Prostate gland (tissue), 2 donors: ENCODE results near the gene ASIC2. TPM values are rescaled to one million over a fixed set of nuclear protein-coding genes. Genes with fewer than 3 reads are reported as not detected.

Experiments
- DNase-seq: peaks from one replicate; pipeline ENCODE4 v3.0.0-alpha.2; 2019; ENCODE audit warnings: low spot score
- H3K27ac ChIP-seq, 2 donors: fragments of 200-600 bp; sonication (generic); 2 replicates each; pipeline ENCODE4 v1.5.1; 2017 to 2019
- H3K27me3 ChIP-seq: fragments of 200-600 bp; sonication (generic); replicated peaks from 2 replicates; pipeline ENCODE4 v1.5.1; 2019; ENCODE audit not compliant: insufficient read depth
- H3K36me3 ChIP-seq, 2 donors: fragments of 200-600 bp; sonication (generic); 1 replicate in 1 of 2; 2 replicates in 1 of 2; pipeline versions ENCODE4 v1.5.1 to v1.8.1; 2017 to 2019
- H3K4me1 ChIP-seq: fragments of 200-600 bp; sonication (generic); replicated peaks from 2 replicates; pipeline ENCODE4 v1.5.1; 2019
- H3K4me3 ChIP-seq, 2 donors: fragments of 200-600 bp; sonication (generic); 2 replicates each; pipeline ENCODE4 v1.5.1; 2017 to 2019
- H3K9me3 ChIP-seq: fragments of 200-600 bp; sonication (generic); 2 replicates; pipeline ENCODE4 v1.5.1; 2017
- POLR2A ChIP-seq: fragments of 450-650 bp; IDR thresholded peaks from one replicate; pipeline ENCODE4 v1.6.1; 2016; ENCODE audit warnings: antibody characterized with exemption, mild to moderate bottlenecking
- POLR2AphosphoS5 ChIP-seq: sonication (generic); formaldehyde crosslinking; IDR thresholded peaks from one replicate; pipeline ENCODE4 v1.6.1; 2017; ENCODE audit warnings: antibody characterized with exemption
- WGBS: methylation state at CpG from one replicate; pipeline ENCODE4 v1.1.5; 2018; 5-methylcytosine and 5-hydroxymethylcytosine counted together
- intact Hi-C: fragments of 100-400 bp; cut with DNase I; formaldehyde crosslinking; loops from one replicate; pipeline ENCODE4 v1.14.2; 2022
- total RNA-seq, 2 donors: library from RNA; depleted of rRNA; stranded (reverse); fragments of >200 nt; gene quantifications; one replicate each; pipeline ENCODE4 v1.1.0, GENCODE V29; 2016
- TF ChIP-seq, protein P1 (sequence below), 4 experiments: fragments of 200-600 bp in 2 of 4; fragments of 450-650 bp in 2 of 4; sonication (generic) in 2 of 4; IDR thresholded peaks; 1 replicate in 3 of 4; 2 replicates in 1 of 4; pipeline ENCODE4 v1.5.1; 2016 to 2019; ENCODE audit warnings: antibody characterized with exemption in 4 of 4, mild to moderate bottlenecking in 2 of 4, moderate library complexity in 2 of 4

The ASIC2 gene
- total RNA-seq, 2 donors from 2014 or later, result 3.2 TPM; not detected in 1

DNA sequence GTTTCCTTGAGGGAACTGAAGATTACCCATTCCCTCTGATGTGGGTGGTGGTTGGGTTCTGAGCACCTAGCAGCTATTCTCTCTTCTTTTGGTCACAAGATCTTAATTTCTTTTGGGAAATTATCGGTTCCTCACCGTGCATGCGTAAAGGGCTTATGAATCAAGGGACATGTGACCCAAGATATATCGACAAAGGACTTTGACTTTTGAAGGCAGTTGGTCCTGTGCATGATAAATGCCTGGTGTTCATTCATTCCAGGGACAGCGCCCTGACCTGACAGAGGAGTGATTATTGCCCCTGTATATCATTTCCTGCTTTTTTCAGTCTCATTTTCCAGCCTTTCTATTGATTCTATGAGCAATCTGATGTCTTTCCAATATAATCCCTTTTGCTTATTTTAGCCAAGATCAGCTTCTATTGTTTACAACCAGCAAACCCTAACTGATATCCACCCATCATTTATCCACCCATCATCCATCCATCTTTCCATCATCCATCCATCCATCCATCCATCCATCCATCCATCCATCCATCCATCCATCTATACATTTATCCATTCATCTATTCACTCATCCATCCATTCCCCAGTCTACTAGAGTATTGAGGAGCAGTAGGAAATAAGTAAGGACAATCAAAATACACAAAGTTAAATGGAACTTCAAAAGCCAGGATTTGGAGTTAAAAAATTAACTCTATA, 25.1 kb downstream of the ASIC2 start:
- H3K4me1 ChIP-seq, result no peaks in the 10 kb centered on the region
- no peak overlapping the region for H3K27ac ChIP-seq
- H3K36me3 ChIP-seq, result no peaks in the 10 kb centered on the region
- no peaks in the 10 kb centered on the region for H3K27me3 ChIP-seq
- intact Hi-C loops, result loop anchor here (10.0 kb wide), 1 partner anchor 57 kb away; no protein-coding TSS in a partner anchor
- H3K4me3 ChIP-seq, result no peak overlapping the region
- no peak for DNase-seq
- TF ChIP-seq POLR2AphosphoS5 (no peak), POLR2A (no peak)
- TF ChIP-seq, protein P1, sequence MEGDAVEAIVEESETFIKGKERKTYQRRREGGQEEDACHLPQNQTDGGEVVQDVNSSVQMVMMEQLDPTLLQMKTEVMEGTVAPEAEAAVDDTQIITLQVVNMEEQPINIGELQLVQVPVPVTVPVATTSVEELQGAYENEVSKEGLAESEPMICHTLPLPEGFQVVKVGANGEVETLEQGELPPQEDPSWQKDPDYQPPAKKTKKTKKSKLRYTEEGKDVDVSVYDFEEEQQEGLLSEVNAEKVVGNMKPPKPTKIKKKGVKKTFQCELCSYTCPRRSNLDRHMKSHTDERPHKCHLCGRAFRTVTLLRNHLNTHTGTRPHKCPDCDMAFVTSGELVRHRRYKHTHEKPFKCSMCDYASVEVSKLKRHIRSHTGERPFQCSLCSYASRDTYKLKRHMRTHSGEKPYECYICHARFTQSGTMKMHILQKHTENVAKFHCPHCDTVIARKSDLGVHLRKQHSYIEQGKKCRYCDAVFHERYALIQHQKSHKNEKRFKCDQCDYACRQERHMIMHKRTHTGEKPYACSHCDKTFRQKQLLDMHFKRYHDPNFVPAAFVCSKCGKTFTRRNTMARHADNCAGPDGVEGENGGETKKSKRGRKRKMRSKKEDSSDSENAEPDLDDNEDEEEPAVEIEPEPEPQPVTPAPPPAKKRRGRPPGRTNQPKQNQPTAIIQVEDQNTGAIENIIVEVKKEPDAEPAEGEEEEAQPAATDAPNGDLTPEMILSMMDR (IDR thresholded peaks at IDR 0.05), result no peak
- H3K9me3 ChIP-seq, result no peaks in the 10 kb centered on the region
- 94% methylated on average over 5 of the region's 5 CpGs for WGBS

GRCh38 chr17:33267271-33267790, 25.8 kb downstream of the ASIC2 start:
- Histone ChIP-seq H3K36me3 (no peaks in the 10 kb centered on the region), H3K4me3 (no peak overlapping the region), H3K4me1 (no peaks in the 10 kb centered on the region), H3K9me3 (no peaks in the 10 kb centered on the region), H3K27me3 (no peaks in the 10 kb centered on the region), H3K27ac (no peak overlapping the region)
- DNase-seq, result no peak
- 62% methylated on average over 6 of the region's 6 CpGs for WGBS
- TF ChIP-seq POLR2AphosphoS5, result no peak
- TF ChIP-seq, protein P1 (IDR thresholded peaks at IDR 0.05), result no peak
- TF ChIP-seq POLR2A, result no peak
- intact Hi-C loops, result loop anchor here (10.0 kb wide), 1 partner anchor 57 kb away; no protein-coding TSS in a partner anchor

GRCh38 chr17:33266611-33267010, 26.5 kb downstream of the ASIC2 start:
- Histone ChIP-seq H3K27ac (no peak overlapping the region), H3K27me3 (no peaks in the 10 kb centered on the region), H3K36me3 (no peaks in the 10 kb centered on the region), H3K4me3 (no peak overlapping the region), H3K4me1 (no peaks in the 10 kb centered on the region), H3K9me3 (no peaks in the 10 kb centered on the region)
- 62% methylated on average over 10 of the region's 10 CpGs for WGBS
- DNase-seq, result no peak
- TF ChIP-seq POLR2A (no peak), POLR2AphosphoS5 (no peak)
- TF ChIP-seq, protein P1 (IDR thresholded peaks at IDR 0.05), result no peak
- intact Hi-C loops, result loop anchor here (10.0 kb wide), 1 partner anchor 58 kb away; no protein-coding TSS in a partner anchor

DNA sequence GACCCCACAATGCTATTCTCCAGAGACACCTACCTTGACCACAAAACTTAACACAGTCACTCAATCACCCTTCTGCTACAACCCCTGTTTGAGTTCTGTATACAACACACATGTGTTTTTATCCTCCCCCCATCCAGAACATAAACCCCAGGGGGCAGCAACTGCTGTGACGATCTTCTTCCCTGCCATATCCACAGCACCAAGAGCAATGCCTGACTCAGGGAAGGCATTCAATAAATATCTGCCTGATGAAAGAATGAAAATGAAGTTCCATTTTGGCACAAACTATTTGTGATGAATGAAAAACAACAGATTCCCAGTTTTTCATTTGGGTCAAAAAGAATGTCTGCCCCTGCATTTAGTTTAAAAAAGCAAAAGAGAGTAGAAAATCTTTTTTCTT, 27.0 kb downstream of the ASIC2 start:
- DNase-seq, result no peak
- WGBS, result 35% methylated on average over 1 of the region's 1 CpG
- no peak overlapping the region for H3K27ac ChIP-seq
- no peak overlapping the region for H3K4me3 ChIP-seq
- no peaks in the 10 kb centered on the region for H3K36me3 ChIP-seq
- TF ChIP-seq, protein P1 (IDR thresholded peaks at IDR 0.05), result no peak
- no peak for TF ChIP-seq POLR2AphosphoS5
- no peak for TF ChIP-seq POLR2A
- no peaks in the 10 kb centered on the region for H3K4me1 ChIP-seq
- H3K27me3 ChIP-seq, result no peaks in the 10 kb centered on the region
- no peaks in the 10 kb centered on the region for H3K9me3 ChIP-seq
- intact Hi-C loops, result loop anchor here (10.0 kb wide), 1 partner anchor 59 kb away; no protein-coding TSS in a partner anchor
